Measurements from ENCODE around the gene CLEC4M. TPM values are rescaled to one million over a fixed set of nuclear protein-coding genes. Genes with fewer than 3 reads are reported as not detected.

Gene CLEC4M
- total and polyA plus RNA-seq, 2 experiments from 2014 or later: not detected

- Histone ChIP-seq H2AFZ (peak within 1 kb of the TSS; percentile 72), H4K20me1 (replicated peaks; ENCODE audit: insufficient read depth) (no peaks in the 10 kb centered on the region), H3K27me3 (ENCODE audit: insufficient read depth) (no peaks in the 10 kb centered on the region), H3K9me2 (ENCODE audit: insufficient read depth) (0 out of 2 replicates have a peak, but pooled peaks cover 2% of the 10 kb centered on the region), H3F3A (replicated peaks; ENCODE audit: low read depth) (no peaks in the 10 kb centered on the region), H3K4me2 (peak within 1 kb of the TSS; percentile 62; the same call in 1 of the 2 replicates), H3K4me3 (no peak within 1 kb of the TSS), H3K36me3 (ENCODE audit: insufficient read depth) (no peaks in the 10 kb centered on the region), H3K79me2 (replicated peaks; ENCODE audit: insufficient read depth) (no peaks in the 10 kb centered on the region), H3K4me1 (ENCODE audit: insufficient read depth) (peaks cover 12% of the 10 kb centered on the region; the same call in 1 of the 2 replicates), H3K27ac (ENCODE audit: low read depth) (peak within 1 kb of the TSS; percentile 9; the same call in 1 of the 2 replicates)
- H3K27me3 Mint-ChIP-seq (ENCODE audit: insufficient read depth, low read depth, poor library complexity): peaks cover 9% of the 10 kb centered on the region
- peaks cover 18% of the 10 kb centered on the region for H3K9me3 Mint-ChIP-seq
- DNase-seq (ENCODE audit: low spot score): peak; percentile 17
- peak within 1 kb of the TSS; percentile 39 for H3K27ac Mint-ChIP-seq
- H3K4me3 Mint-ChIP-seq: no peak within 1 kb of the TSS
- TF ChIP-seq ZNF114 (CRISPR knock-in tag; IDR thresholded peaks at IDR 0.05) (no peak), ZNF331 (CRISPR knock-in tag; IDR thresholded peaks at IDR 0.05; ENCODE audit: low read depth) (no peak), EZH2 (IDR thresholded peaks at IDR 0.05; ENCODE audit: low read depth, unreplicated experiment) (no peak), JUNB (IDR thresholded peaks at IDR 0.05; ENCODE audit: unreplicated experiment) (no peak), CTCF (conservative IDR thresholded peaks at IDR 0.05; ENCODE audit: low read depth in 2 of 2) (no peak), NANOG (IDR thresholded peaks at IDR 0.05; ENCODE audit: borderline replicate concordance) (no peak), POLR2AphosphoS5 (IDR thresholded peaks at IDR 0.05; ENCODE audit: low read depth) (no peak)
- TF ChIP-seq, protein P1, sequence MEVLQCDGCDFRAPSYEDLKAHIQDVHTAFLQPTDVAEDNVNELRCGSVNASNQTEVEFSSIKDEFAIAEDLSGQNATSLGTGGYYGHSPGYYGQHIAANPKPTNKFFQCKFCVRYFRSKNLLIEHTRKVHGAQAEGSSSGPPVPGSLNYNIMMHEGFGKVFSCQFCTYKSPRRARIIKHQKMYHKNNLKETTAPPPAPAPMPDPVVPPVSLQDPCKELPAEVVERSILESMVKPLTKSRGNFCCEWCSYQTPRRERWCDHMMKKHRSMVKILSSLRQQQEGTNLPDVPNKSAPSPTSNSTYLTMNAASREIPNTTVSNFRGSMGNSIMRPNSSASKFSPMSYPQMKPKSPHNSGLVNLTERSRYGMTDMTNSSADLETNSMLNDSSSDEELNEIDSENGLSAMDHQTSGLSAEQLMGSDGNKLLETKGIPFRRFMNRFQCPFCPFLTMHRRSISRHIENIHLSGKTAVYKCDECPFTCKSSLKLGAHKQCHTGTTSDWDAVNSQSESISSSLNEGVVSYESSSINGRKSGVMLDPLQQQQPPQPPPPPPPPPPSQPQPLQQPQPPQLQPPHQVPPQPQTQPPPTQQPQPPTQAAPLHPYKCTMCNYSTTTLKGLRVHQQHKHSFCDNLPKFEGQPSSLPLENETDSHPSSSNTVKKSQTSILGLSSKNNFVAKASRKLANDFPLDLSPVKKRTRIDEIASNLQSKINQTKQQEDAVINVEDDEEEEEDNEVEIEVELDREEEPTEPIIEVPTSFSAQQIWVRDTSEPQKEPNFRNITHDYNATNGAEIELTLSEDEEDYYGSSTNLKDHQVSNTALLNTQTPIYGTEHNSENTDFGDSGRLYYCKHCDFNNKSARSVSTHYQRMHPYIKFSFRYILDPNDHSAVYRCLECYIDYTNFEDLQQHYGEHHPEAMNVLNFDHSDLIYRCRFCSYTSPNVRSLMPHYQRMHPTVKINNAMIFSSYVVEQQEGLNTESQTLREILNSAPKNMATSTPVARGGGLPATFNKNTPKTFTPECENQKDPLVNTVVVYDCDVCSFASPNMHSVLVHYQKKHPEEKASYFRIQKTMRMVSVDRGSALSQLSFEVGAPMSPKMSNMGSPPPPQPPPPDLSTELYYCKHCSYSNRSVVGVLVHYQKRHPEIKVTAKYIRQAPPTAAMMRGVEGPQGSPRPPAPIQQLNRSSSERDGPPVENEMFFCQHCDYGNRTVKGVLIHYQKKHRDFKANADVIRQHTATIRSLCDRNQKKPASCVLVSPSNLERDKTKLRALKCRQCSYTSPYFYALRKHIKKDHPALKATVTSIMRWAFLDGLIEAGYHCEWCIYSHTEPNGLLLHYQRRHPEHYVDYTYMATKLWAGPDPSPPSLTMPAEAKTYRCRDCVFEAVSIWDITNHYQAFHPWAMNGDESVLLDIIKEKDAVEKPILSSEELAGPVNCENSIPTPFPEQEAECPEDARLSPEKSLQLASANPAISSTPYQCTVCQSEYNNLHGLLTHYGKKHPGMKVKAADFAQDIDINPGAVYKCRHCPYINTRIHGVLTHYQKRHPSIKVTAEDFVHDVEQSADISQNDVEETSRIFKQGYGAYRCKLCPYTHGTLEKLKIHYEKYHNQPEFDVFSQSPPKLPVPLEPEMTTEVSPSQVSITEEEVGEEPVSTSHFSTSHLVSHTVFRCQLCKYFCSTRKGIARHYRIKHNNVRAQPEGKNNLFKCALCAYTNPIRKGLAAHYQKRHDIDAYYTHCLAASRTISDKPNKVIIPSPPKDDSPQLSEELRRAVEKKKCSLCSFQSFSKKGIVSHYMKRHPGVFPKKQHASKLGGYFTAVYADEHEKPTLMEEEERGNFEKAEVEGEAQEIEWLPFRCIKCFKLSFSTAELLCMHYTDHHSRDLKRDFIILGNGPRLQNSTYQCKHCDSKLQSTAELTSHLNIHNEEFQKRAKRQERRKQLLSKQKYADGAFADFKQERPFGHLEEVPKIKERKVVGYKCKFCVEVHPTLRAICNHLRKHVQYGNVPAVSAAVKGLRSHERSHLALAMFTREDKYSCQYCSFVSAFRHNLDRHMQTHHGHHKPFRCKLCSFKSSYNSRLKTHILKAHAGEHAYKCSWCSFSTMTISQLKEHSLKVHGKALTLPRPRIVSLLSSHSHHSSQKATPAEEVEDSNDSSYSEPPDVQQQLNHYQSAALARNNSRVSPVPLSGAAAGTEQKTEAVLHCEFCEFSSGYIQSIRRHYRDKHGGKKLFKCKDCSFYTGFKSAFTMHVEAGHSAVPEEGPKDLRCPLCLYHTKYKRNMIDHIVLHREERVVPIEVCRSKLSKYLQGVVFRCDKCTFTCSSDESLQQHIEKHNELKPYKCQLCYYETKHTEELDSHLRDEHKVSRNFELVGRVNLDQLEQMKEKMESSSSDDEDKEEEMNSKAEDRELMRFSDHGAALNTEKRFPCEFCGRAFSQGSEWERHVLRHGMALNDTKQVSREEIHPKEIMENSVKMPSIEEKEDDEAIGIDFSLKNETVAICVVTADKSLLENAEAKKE (CRISPR knock-in tag; IDR thresholded peaks at IDR 0.05): no peak
- peaks cover 10% of the 10 kb centered on the region for H3K36me3 Mint-ChIP-seq (ENCODE audit: low read depth)
- ATAC-seq: no peak
- peaks cover 20% of the 10 kb centered on the region for H3K4me1 Mint-ChIP-seq
Measured at GRCh38 chr19:7746903-7747884, 15.8 kb upstream of the CLEC4M start, which contains the start of gene CD209. CD209 (minus strand) TSS chr19:7747534; CDS start chr19:7747511, 23 bp downstream.

Measured in GM23338 (cell line).